Measurements from ENCODE around the gene HOXB3. TPM values are rescaled to one million over a fixed set of nuclear protein-coding genes. Genes with fewer than 3 reads are reported as not detected.
"Not testable (repeated sequence)": the region's sequence is repeated elsewhere in the genome, so short reads cannot be mapped to it uniquely, and the experiment has no call there.

Gene HOXB3
- total and polyA plus RNA-seq, 7 donors: 6.2 to 64.3 (median 25.3) TPM

DNA sequence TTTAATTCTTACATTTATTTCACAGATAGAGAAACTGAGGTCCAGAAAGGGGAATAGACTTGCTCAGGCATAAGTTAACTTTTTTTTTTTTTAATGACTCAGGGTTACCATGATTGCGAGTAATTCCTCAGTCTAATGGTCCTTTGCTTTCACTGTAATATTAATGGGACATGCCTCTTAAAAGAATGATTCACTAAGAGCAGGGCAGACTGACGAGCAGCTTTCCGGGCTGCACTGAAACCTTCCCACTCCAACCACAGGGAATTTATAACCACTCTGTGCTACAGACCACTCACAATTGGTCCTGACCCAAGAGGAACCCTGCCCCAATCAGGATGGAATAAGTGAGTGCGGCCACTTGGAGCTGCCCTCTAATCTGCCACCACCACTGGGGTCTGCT lies 50.9 kb downstream of the HOXB3 start:
- Histone ChIP-seq H3K4me3 (no peak overlapping the region), H3K27ac (peak overlapping the region; percentile 11 to 99 (median 96)), H3K27me3 (no peaks in the 10 kb centered on the region), H3K4me1 (peaks cover 0 to 16% (median 14%) of the 10 kb centered on the region in 4 donors), H3K36me3 (peaks cover 0 to 6% (median 2%) of the 10 kb centered on the region in 4 donors), H3K9me3 (no peaks in the 10 kb centered on the region)
- TF ChIP-seq POLR2AphosphoS5 (IDR thresholded peaks at IDR 0.05): no peak
- TF ChIP-seq, protein P1, sequence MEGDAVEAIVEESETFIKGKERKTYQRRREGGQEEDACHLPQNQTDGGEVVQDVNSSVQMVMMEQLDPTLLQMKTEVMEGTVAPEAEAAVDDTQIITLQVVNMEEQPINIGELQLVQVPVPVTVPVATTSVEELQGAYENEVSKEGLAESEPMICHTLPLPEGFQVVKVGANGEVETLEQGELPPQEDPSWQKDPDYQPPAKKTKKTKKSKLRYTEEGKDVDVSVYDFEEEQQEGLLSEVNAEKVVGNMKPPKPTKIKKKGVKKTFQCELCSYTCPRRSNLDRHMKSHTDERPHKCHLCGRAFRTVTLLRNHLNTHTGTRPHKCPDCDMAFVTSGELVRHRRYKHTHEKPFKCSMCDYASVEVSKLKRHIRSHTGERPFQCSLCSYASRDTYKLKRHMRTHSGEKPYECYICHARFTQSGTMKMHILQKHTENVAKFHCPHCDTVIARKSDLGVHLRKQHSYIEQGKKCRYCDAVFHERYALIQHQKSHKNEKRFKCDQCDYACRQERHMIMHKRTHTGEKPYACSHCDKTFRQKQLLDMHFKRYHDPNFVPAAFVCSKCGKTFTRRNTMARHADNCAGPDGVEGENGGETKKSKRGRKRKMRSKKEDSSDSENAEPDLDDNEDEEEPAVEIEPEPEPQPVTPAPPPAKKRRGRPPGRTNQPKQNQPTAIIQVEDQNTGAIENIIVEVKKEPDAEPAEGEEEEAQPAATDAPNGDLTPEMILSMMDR (IDR thresholded peaks at IDR 0.05): no peak
- TF ChIP-seq EP300 (IDR thresholded peaks at IDR 0.05): no peak
- no peak for TF ChIP-seq POLR2A (IDR thresholded peaks at IDR 0.05)
- WGBS, 2 donors: 88% methylated on average over 4 of the region's 4 CpGs
- intact Hi-C loops (cut with DNase I): no loop called here
- no peak for DNase-seq

DNA sequence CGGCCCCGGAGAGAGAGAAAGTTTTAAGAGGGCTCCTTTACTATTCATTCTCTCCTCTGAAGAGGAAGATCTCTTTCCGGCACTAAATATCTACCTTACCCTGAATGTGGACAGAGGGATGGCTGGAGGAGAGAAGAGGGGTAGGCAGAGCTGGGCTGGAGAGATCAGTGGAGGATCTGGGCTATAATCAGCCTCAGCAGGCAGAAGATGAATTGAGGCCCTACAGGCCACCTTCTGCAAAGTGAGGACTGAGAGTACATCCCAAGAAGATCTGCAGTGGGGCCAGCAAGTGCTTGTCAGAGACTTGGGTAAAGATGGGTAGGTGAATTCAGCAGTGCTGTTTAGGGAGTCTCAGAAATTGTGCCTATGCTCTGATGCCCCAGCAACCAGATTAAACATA lies 52.7 kb downstream of the HOXB3 start:
- H3K27ac ChIP-seq: no peak overlapping the region
- H3K27me3 ChIP-seq: no peaks in the 10 kb centered on the region
- H3K36me3 ChIP-seq: no peaks in the 10 kb centered on the region
- WGBS, 2 donors: 87 to 98% methylated on average over 3 of the region's 3 CpGs
- H3K9me3 ChIP-seq: no peaks in the 10 kb centered on the region
- H3K4me3 ChIP-seq: no peak overlapping the region
- H3K4me1 ChIP-seq: peaks cover 0 to 16% (median 14%) of the 10 kb centered on the region in 4 donors
- intact Hi-C loops (cut with DNase I): no loop called here
- DNase-seq: no peak
- TF ChIP-seq POLR2AphosphoS5 (IDR thresholded peaks at IDR 0.05) (no peak), EP300 (IDR thresholded peaks at IDR 0.05) (no peak), POLR2A (IDR thresholded peaks at IDR 0.05) (no peak)
- TF ChIP-seq, protein P1 (IDR thresholded peaks at IDR 0.05): no peak

DNA sequence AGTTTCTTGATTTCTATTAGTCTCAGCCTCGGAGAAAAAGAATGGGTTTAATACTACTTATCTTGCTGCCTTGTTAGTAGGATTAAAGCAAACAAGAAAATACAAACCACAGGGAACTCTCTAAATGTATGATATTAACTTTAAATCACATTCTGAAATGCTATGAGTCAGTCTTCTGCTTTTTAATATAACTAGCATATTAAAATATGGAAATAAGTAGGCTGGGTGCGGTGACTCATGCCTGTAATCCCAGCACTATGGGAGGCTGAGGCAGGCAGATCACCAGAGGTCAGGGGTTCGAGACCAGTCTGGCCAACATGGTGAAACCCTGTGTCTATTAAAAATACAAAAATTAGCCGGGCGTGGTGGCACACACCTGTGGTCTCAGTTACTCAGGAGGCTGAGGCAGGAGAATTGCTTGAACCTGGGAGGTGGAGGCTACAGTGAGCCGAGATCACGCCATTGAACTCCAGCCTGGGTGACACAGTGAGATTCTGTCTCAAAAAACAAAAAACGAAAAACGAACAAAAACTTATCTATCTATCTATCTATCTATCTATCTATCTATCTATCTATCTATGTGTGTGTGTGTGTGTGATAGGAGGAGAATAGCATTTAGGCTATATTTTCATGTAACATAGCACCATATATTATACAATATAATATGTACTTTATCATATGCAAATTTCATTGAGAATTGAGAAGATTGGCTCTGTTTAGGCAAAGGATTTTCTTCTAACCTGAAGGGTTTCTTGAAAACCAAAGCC lies 54.1 kb downstream of the HOXB3 start:
- DNase-seq; intact Hi-C loops (cut with DNase I); H3K4me3 ChIP-seq; H3K27me3 ChIP-seq; H3K9me3 ChIP-seq; H3K27ac ChIP-seq; H3K36me3 ChIP-seq: not testable (repeated sequence)
- 89 to 95% methylated on average over 9 of the region's 9 CpGs for WGBS, 2 donors
- peaks cover 0 to 12% (median 12%) of the 10 kb centered on the region in 4 donors for H3K4me1 ChIP-seq

DNA sequence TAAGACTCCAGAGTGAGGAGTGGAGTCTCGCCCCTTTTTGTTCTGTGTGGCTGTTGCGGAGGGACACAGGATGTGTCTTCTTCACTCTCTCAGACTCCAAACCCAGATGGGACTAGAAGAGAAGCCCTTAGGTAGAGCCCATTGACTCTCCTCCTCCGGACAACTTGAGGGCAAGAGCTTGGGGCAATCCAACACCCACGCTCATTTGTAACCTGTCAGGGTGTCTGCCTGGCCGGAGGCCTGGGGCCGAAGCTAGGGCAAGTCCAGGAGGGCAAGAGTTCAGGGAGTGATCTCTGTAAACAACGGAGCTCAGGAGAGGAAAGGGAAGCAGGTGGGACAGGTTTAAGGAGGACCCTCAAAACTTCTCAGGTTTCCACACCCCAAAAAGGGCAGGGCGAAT lies 57.8 kb downstream of the HOXB3 start:
- intact Hi-C loops (cut with DNase I): no loop called here
- DNase-seq: no peak
- Histone ChIP-seq H3K9me3 (no peaks in the 10 kb centered on the region), H3K27me3 (no peaks in the 10 kb centered on the region), H3K36me3 (no peaks in the 10 kb centered on the region), H3K4me1 (peaks cover 0 to 6% (median 3%) of the 10 kb centered on the region in 4 donors), H3K27ac (no peak overlapping the region), H3K4me3 (no peak overlapping the region)
- TF ChIP-seq, protein P1 (IDR thresholded peaks at IDR 0.05): no peak
- TF ChIP-seq EP300 (IDR thresholded peaks at IDR 0.05) (no peak), POLR2A (IDR thresholded peaks at IDR 0.05) (no peak), POLR2AphosphoS5 (IDR thresholded peaks at IDR 0.05) (no peak)
- 86 to 92% methylated on average over 8 of the region's 8 CpGs for WGBS, 2 donors

DNA sequence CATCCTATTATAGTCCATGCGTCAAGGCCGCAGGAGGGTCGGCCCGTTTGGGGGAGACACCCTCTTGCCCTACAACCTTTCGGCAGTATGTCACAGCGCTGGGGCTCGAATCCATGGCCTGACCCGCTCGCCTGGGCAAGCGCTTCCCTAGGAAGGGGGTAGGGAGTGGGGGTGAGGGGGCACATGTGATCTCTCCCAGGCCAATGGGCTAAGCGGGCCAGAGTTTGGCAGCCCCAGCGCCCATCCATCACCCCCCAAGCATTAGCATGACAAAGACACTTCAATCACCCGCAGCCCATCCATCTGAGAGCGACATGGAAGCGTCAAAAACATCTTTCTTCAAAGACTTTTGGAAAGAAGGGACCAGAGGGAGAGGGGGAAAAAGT lies 59.2 kb downstream of the HOXB3 start, which contains the start of gene HOXB1:
Gene HOXB1 (minus strand): TSS at position 125 of the 386 bp plus-strand sequence. CDS start 107 bp downstream, at position 18.
- WGBS, 2 donors: 92 to 94% methylated on average over 15 of the region's 15 CpGs
- TF ChIP-seq POLR2A (IDR thresholded peaks at IDR 0.05): no peak
- TF ChIP-seq POLR2AphosphoS5 (IDR thresholded peaks at IDR 0.05): no peak
- TF ChIP-seq, protein P1 (IDR thresholded peaks at IDR 0.05): no peak
- TF ChIP-seq EP300 (IDR thresholded peaks at IDR 0.05): no peak
- H3K9me3 ChIP-seq: no peaks in the 10 kb centered on the region
- no peaks in the 10 kb centered on the region for H3K27me3 ChIP-seq
- peaks cover 0 to 11% (median 9%) of the 10 kb centered on the region in 4 donors for H3K4me1 ChIP-seq
- H3K36me3 ChIP-seq: no peaks in the 10 kb centered on the region
- intact Hi-C loops (cut with DNase I): no loop called here
- H3K27ac ChIP-seq: no peak within 1 kb of the TSS
- H3K4me3 ChIP-seq: no peak within 1 kb of the TSS
- DNase-seq: no peak

Data from sigmoid colon (tissue), 7 donors.